WERI-Rb-1 (cell line): ENCODE data around the gene UXT.
"Not testable (repeated sequence)": the region's sequence is repeated elsewhere in the genome, so short reads cannot be mapped to it uniquely, and the experiment has no call there.

Experiments used
- DNase-seq: peaks from one replicate; pipeline ENCODE4 v3.0.0-alpha.2; 2020
- H3K27ac ChIP-seq: fragments of 250-450 bp; sonication (Bioruptor Pico); 2 replicates; pipeline ENCODE4 v1.5.1; 2020; ENCODE audit warnings: mild to moderate bottlenecking, moderate library complexity
- H3K27me3 ChIP-seq: fragments of 250-450 bp; sonication (Bioruptor Pico); 2 replicates; pipeline ENCODE4 v1.5.1; 2021; ENCODE audit warnings: mild to moderate bottlenecking, low read depth, moderate library complexity; ENCODE audit not compliant: insufficient read depth, severe bottlenecking
- H3K36me3 ChIP-seq: fragments of 250-450 bp; sonication (Bioruptor Pico); 2 replicates; pipeline ENCODE4 v1.5.1; 2020; ENCODE audit warnings: mild to moderate bottlenecking, moderate library complexity
- H3K4me3 ChIP-seq: 2 replicates; pipeline ENCODE4 v1.5.1; 2011; ENCODE audit warnings: low read depth, mild to moderate bottlenecking, control low read depth, low read length
- H3K9me3 ChIP-seq: fragments of 250-450 bp; sonication (Bioruptor Pico); 2 replicates; pipeline ENCODE4 v1.5.1; 2021; ENCODE audit warnings: mild to moderate bottlenecking, moderate library complexity; ENCODE audit not compliant: severe bottlenecking
- TF ChIP-seq, protein P1 (sequence below): IDR thresholded peaks from 2 replicates; pipeline ENCODE4 v1.5.1; 2011; ENCODE audit warnings: low read depth, mild to moderate bottlenecking, control low read depth, inconsistent platforms, low read length

UXT gene

DNA sequence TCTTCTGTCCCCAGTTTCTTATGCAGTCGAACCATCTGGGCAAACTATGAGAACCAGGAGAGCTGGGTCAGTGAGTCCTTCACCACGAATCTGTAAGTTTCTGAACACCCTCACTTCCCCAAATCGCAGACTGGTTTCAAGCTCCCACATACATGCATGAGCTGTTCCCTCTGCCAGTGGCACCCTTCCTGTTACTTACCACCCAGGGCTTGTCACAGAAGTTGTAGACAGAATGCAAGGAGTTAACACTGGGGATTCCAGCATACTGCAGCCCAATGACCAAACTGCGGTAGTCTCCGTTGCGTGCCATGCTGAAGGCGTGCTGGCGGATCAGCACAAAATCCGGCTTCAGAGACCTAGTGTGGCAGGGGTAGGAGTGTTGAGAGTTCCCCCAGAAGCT, 54.0 kb downstream of the UXT start:
- Histone ChIP-seq H3K36me3 (no peaks in the 10 kb centered on the region), H3K27ac (no peak overlapping the region), H3K9me3 (no peaks in the 10 kb centered on the region), H3K4me3 (no peak overlapping the region), H3K27me3 (peaks cover 3% of the 10 kb centered on the region)
- no peak for DNase-seq
- TF ChIP-seq, protein P1, sequence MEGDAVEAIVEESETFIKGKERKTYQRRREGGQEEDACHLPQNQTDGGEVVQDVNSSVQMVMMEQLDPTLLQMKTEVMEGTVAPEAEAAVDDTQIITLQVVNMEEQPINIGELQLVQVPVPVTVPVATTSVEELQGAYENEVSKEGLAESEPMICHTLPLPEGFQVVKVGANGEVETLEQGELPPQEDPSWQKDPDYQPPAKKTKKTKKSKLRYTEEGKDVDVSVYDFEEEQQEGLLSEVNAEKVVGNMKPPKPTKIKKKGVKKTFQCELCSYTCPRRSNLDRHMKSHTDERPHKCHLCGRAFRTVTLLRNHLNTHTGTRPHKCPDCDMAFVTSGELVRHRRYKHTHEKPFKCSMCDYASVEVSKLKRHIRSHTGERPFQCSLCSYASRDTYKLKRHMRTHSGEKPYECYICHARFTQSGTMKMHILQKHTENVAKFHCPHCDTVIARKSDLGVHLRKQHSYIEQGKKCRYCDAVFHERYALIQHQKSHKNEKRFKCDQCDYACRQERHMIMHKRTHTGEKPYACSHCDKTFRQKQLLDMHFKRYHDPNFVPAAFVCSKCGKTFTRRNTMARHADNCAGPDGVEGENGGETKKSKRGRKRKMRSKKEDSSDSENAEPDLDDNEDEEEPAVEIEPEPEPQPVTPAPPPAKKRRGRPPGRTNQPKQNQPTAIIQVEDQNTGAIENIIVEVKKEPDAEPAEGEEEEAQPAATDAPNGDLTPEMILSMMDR, result no peak

DNA sequence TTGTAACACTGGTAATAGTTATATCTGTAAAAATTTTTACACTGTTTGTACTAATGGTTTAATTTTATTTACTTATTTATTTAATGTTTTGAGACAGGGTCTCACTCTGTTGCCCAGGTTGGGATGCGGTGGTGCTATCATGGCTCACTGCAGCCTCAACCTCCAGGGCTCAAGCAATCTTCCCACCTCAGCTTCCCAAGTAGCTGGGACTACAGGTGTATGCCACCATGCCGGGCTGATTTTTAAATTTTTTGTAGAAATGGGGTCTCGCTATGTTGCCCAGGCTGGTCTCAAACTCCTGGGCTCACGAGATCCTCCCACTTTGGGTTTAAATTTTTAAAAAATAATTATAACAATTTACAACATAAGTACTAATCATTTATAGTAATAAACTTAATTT, 55.9 kb downstream of the UXT start:
- H3K4me3 ChIP-seq, DNase-seq, H3K36me3 ChIP-seq, H3K9me3 ChIP-seq, H3K27ac ChIP-seq, H3K27me3 ChIP-seq: not testable (repeated sequence)
